ENCODE measurements around the gene NFIA.

Gene NFIA

DNA sequence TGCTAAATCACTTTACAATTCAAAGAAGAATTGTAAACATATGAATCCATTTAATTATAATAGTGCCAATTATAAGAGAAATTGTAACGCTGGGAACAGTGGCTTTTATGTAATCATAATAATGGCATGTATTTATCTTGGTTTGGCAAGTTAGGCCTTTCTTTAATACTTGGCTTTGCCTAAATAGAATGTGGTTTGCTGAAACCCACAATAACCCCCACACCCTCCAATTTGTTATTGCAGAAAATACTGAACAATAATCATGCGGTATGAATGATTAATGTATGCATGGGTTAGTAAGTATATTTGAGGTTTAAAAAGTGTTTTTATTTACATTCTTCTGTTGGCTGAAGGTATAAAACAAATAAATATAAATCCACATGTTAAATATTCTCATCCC, 138.2 kb downstream of the NFIA start:
- TF ChIP-seq, protein P1, sequence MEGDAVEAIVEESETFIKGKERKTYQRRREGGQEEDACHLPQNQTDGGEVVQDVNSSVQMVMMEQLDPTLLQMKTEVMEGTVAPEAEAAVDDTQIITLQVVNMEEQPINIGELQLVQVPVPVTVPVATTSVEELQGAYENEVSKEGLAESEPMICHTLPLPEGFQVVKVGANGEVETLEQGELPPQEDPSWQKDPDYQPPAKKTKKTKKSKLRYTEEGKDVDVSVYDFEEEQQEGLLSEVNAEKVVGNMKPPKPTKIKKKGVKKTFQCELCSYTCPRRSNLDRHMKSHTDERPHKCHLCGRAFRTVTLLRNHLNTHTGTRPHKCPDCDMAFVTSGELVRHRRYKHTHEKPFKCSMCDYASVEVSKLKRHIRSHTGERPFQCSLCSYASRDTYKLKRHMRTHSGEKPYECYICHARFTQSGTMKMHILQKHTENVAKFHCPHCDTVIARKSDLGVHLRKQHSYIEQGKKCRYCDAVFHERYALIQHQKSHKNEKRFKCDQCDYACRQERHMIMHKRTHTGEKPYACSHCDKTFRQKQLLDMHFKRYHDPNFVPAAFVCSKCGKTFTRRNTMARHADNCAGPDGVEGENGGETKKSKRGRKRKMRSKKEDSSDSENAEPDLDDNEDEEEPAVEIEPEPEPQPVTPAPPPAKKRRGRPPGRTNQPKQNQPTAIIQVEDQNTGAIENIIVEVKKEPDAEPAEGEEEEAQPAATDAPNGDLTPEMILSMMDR (conservative IDR thresholded peaks at IDR 0.05; ENCODE audit: low read length): no peak
- DNase-seq (ENCODE audit: low read depth): peak; percentile 27
- H3K4me3 ChIP-seq (ENCODE audit: low read length): no peak overlapping the region

DNA sequence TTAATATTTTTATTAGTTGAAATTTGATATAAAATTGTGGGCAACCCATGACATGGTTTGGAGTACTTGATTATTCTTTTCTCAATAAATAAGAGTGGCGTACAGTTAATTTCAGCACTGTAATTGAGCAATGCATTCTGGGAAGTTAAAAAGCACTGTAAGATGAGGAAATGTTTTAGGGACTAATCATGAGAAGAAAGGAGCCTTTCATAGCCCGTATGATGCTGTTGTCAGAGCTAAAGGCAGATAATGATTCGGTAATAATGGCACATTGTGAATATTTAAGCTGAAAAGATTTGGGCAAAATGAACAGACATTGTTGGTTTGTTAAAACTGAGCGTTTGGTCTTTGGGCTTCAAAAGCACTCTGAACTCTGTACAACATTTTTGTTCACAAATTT, 139.3 kb downstream of the NFIA start:
- no peak for DNase-seq (ENCODE audit: low read depth)
- TF ChIP-seq, protein P1 (conservative IDR thresholded peaks at IDR 0.05; ENCODE audit: low read length): no peak
- H3K4me3 ChIP-seq (ENCODE audit: low read length): no peak overlapping the region

DNA sequence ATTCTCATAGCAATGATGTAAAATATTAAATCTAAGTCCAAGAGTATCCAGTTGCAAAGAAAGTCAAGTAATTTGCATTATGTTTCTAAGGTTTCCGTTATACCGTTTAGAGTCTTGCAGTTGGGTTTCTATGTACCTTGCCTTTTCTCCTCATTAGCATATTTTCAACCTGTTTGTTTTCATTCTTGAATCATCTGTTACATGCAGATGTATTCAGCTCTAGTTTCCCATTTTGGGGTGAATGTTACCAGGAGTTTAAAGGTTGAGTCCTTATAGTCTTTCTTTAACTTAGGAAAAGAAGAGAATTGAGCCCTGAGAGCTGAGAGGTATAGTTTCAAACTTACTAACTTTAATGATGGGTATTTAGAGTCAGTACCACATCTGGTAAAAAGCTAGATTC, 139.9 kb downstream of the NFIA start:
- H3K4me3 ChIP-seq (ENCODE audit: low read length): no peak overlapping the region
- DNase-seq (ENCODE audit: low read depth): no peak
- TF ChIP-seq, protein P1 (conservative IDR thresholded peaks at IDR 0.05; ENCODE audit: low read length): no peak

DNA sequence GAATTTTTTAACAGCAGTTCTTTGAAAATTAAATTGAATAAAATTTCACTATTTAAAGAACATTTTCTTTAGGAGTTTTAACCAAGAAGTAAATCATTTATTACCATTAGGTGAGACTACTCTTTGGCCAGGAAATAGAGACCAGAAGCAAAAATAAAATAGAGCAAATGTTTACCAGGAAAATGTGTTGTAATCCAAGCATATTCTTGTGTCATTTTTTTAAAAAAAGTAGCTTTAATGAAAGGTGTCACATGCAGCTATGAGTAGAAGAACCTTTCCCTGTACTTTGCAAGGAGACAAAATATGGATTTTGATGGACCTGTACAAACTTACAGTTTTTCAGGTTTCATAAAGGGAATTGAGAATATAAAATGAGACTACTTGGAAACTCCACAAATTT, 140.8 kb downstream of the NFIA start:
- H3K4me3 ChIP-seq (ENCODE audit: low read length): no peak overlapping the region
- TF ChIP-seq, protein P1 (conservative IDR thresholded peaks at IDR 0.05; ENCODE audit: low read length): no peak
- no peak for DNase-seq (ENCODE audit: low read depth)

DNA sequence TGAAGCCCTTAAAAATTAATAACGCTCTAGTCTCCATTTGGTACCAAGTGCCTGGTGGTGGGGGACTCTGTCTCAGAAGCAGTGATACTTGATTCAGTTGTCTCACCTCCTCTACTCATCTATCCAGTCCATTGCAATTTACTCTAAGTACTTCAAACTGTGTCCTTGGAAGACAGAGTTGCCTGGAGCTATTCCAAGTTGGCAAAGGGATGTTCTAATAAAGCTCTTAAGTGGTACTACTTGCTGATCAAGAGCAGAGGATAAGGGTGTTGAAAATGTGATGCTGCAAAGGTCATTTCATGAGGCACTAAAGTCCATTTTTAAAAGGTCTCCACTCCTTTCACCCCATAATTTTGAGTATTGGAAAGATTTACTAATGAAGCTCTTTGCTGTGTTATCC, 142.2 kb downstream of the NFIA start:
- TF ChIP-seq, protein P1 (conservative IDR thresholded peaks at IDR 0.05; ENCODE audit: low read length): no peak
- DNase-seq (ENCODE audit: low read depth): no peak
- H3K4me3 ChIP-seq (ENCODE audit: low read length): no peak overlapping the region

DNA sequence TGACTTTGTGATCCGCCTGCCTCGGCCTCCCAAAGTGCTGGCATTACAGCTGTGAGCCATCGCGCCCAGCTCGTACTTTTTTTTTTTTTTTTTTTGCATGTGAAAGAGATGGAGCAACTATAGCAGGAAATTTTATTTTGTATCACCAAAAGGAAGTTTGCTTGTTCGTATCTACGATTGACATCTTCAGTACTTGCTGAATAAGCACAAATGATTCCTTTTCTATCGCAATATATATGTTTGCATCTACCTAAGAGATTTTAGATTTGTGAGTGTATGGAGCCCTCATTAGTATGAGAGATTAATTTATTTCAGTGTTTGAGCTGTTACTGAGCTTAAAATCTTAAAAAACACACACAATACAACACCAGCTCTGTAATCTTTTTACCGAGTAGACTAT, 143.1 kb downstream of the NFIA start:
- H3K4me3 ChIP-seq (ENCODE audit: low read length): no peak overlapping the region
- TF ChIP-seq, protein P1 (conservative IDR thresholded peaks at IDR 0.05; ENCODE audit: low read length): no peak
- DNase-seq (ENCODE audit: low read depth): no peak

DNA sequence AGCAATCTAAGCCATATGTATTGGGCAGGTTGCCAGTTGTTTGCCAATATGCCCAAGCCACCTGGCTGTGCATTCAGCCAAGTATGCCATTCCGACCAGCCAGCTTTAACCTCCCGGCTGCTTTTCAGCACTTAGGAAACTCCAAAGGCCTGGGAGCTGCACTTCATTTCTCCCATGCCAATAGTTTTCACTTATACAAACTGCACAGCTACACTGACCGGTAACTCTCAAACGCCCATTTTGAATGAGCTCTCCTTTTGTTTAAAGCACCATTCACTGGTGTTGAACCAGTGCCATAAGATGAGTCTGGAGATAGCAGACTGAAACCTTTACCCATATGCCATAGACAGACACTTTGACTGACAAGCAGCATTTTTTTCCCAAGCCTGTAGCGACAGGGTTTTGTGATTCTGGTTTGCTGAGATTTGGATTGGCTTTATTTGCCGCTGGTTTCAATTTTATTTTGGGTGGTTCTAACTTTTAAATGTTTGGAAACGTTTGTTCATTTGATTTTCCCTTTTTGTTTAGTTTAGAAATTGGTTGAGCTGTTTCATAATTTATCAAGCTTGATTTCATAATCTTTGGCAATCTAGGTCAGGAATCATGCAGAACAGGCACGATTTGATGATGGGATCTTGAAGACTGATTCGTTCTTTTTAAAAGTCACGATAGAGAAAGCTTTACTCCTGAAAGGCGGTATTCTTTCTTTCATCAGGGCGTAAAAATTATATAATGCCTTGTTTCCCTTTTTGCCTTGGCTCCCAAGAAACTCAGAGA, 144.6 kb downstream of the NFIA start:
- DNase-seq (ENCODE audit: low read depth): peak; percentile 34
- TF ChIP-seq, protein P1 (conservative IDR thresholded peaks at IDR 0.05; ENCODE audit: low read length): no peak
- H3K4me3 ChIP-seq (ENCODE audit: low read length): peak overlapping the region; percentile 46

All from AG10803 (cell line).